Measurements from ENCODE around the gene SIM1.
A peak's percentile ranks its signal among the peaks of the same experiment; 100 is the strongest.

The SIM1 gene

DNA sequence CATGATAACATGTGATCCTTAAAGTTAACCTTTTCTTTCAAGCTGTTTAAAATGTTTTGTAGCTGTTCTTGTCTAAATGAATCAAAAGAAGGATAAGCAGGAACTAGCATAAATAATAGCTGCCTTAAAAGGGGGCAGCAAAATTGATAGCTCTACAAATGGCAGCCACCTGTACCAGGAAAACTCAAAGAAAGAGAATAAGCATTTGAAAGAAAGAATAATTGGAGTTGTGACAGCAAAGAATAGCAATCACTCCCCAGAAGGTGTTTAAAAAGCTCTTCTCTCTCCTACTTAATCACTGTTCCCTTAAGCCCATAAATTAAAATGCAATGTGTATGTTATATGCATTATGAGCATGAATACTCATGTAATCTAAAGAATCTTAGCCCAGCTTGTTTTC is 114.6 kb downstream of the SIM1 start:
- H3K79me2 ChIP-seq (ENCODE audit: low read length) = no peaks in the 10 kb centered on the region
- H2AFZ ChIP-seq (ENCODE audit: low read depth, low read length) = no peak overlapping the region
- no peak overlapping the region for H3K4me3 ChIP-seq (ENCODE audit: low read length)
- H3K27ac ChIP-seq (ENCODE audit: low read length) = no peak overlapping the region
- no peaks in the 10 kb centered on the region for H3K36me3 ChIP-seq (replicated peaks; ENCODE audit: low read depth, low read length)
- H3K9ac ChIP-seq (ENCODE audit: low read length) = no peak overlapping the region
- H3K9me3 ChIP-seq (ENCODE audit: insufficient read depth, low read length) = no peaks in the 10 kb centered on the region
- TF ChIP-seq, protein P1, sequence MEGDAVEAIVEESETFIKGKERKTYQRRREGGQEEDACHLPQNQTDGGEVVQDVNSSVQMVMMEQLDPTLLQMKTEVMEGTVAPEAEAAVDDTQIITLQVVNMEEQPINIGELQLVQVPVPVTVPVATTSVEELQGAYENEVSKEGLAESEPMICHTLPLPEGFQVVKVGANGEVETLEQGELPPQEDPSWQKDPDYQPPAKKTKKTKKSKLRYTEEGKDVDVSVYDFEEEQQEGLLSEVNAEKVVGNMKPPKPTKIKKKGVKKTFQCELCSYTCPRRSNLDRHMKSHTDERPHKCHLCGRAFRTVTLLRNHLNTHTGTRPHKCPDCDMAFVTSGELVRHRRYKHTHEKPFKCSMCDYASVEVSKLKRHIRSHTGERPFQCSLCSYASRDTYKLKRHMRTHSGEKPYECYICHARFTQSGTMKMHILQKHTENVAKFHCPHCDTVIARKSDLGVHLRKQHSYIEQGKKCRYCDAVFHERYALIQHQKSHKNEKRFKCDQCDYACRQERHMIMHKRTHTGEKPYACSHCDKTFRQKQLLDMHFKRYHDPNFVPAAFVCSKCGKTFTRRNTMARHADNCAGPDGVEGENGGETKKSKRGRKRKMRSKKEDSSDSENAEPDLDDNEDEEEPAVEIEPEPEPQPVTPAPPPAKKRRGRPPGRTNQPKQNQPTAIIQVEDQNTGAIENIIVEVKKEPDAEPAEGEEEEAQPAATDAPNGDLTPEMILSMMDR (IDR thresholded peaks at IDR 0.05; ENCODE audit: low read depth, low read length) = no peak
- no peak for TF ChIP-seq EZH2phosphoT487 (IDR thresholded peaks at IDR 0.05; ENCODE audit: low read depth)
- H3K4me2 ChIP-seq (ENCODE audit: low read length) = no peak overlapping the region
- no peaks in the 10 kb centered on the region for H3K27me3 ChIP-seq (ENCODE audit: low read depth, low read length)
- H3K4me1 ChIP-seq (ENCODE audit: low read length) = no peaks in the 10 kb centered on the region
- H4K20me1 ChIP-seq (ENCODE audit: insufficient read depth, low read length) = no peaks in the 10 kb centered on the region

DNA sequence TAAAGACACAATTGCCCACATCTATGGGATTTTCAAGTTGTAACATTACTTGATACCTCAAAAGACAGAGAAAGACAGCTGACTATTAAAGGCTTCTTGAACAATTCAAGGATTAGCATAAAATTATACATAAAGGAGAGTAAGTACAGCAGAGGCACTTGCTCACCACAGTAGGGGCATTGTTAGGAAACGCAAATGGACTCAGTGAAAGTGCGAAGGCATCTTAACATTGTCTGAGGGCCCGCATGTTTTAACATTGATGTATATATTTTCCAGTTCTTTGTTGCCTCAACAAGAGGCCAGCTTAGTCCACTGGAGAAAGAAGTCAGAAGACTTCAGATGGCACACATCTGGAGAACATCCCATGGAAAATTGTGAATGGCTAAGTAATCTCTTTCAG is 115.4 kb downstream of the SIM1 start:
- Histone ChIP-seq H3K36me3 (replicated peaks; ENCODE audit: low read depth, low read length) (no peaks in the 10 kb centered on the region), H3K9ac (ENCODE audit: low read length) (no peak overlapping the region), H3K79me2 (ENCODE audit: low read length) (no peaks in the 10 kb centered on the region), H3K27me3 (ENCODE audit: low read depth, low read length) (no peaks in the 10 kb centered on the region), H2AFZ (ENCODE audit: low read depth, low read length) (no peak overlapping the region), H3K9me3 (ENCODE audit: insufficient read depth, low read length) (no peaks in the 10 kb centered on the region), H3K27ac (ENCODE audit: low read length) (no peak overlapping the region), H3K4me2 (ENCODE audit: low read length) (no peak overlapping the region), H3K4me1 (ENCODE audit: low read length) (no peaks in the 10 kb centered on the region), H4K20me1 (ENCODE audit: insufficient read depth, low read length) (no peaks in the 10 kb centered on the region), H3K4me3 (ENCODE audit: low read length) (no peak overlapping the region)
- no peak for TF ChIP-seq EZH2phosphoT487 (IDR thresholded peaks at IDR 0.05; ENCODE audit: low read depth)
- TF ChIP-seq, protein P1 (IDR thresholded peaks at IDR 0.05; ENCODE audit: low read depth, low read length) = no peak

- H4K20me1 ChIP-seq (ENCODE audit: insufficient read depth, low read length) = no peaks in the 10 kb centered on the region
- no peak overlapping the region for H3K9ac ChIP-seq (ENCODE audit: low read length)
- no peaks in the 10 kb centered on the region for H3K27me3 ChIP-seq (ENCODE audit: low read depth, low read length)
- H3K4me1 ChIP-seq (ENCODE audit: low read length) = no peaks in the 10 kb centered on the region
- H2AFZ ChIP-seq (ENCODE audit: low read depth, low read length) = 0 out of 2 replicates have a peak overlapping the region, but pooled peaks have one; percentile 21
- no peaks in the 10 kb centered on the region for H3K36me3 ChIP-seq (replicated peaks; ENCODE audit: low read depth, low read length)
- H3K9me3 ChIP-seq (ENCODE audit: insufficient read depth, low read length) = no peaks in the 10 kb centered on the region
- H3K27ac ChIP-seq (ENCODE audit: low read length) = no peak overlapping the region
- H3K4me3 ChIP-seq (ENCODE audit: low read length) = no peak overlapping the region
- no peaks in the 10 kb centered on the region for H3K79me2 ChIP-seq (ENCODE audit: low read length)
- TF ChIP-seq, protein P1 (IDR thresholded peaks at IDR 0.05; ENCODE audit: low read depth, low read length) = no peak
- no peak for TF ChIP-seq EZH2phosphoT487 (IDR thresholded peaks at IDR 0.05; ENCODE audit: low read depth)
- H3K4me2 ChIP-seq (ENCODE audit: low read length) = no peak overlapping the region
Observed at GRCh38 chr6:100347901-100348550, 116.7 kb downstream of the SIM1 start.

- H3K27ac ChIP-seq (ENCODE audit: low read length) = no peak overlapping the region
- H3K4me2 ChIP-seq (ENCODE audit: low read length) = peak overlapping the region; percentile 21
- H3K27me3 ChIP-seq (ENCODE audit: low read depth, low read length) = no peaks in the 10 kb centered on the region
- H3K36me3 ChIP-seq (replicated peaks; ENCODE audit: low read depth, low read length) = no peaks in the 10 kb centered on the region
- H3K4me3 ChIP-seq (ENCODE audit: low read length) = no peak overlapping the region
- H2AFZ ChIP-seq (ENCODE audit: low read depth, low read length) = peak overlapping the region; percentile 58
- H3K9ac ChIP-seq (ENCODE audit: low read length) = no peak overlapping the region
- H4K20me1 ChIP-seq (ENCODE audit: insufficient read depth, low read length) = no peaks in the 10 kb centered on the region
- no peak for TF ChIP-seq EZH2phosphoT487 (IDR thresholded peaks at IDR 0.05; ENCODE audit: low read depth)
- TF ChIP-seq, protein P1 (IDR thresholded peaks at IDR 0.05; ENCODE audit: low read depth, low read length) = no peak
- no peaks in the 10 kb centered on the region for H3K4me1 ChIP-seq (ENCODE audit: low read length)
- no peaks in the 10 kb centered on the region for H3K9me3 ChIP-seq (ENCODE audit: insufficient read depth, low read length)
- no peaks in the 10 kb centered on the region for H3K79me2 ChIP-seq (ENCODE audit: low read length)
Observed at GRCh38 chr6:100346828-100347227, 117.9 kb downstream of the SIM1 start.

All from OCI-LY3 (cell line).